DND-41 (cell line): ENCODE data around the gene SCAF8.

ENCODE experiments used
- ATAC-seq: fragments of 200-7000 bp; cut with Tn5 transposase; 3 replicates; pipeline ENCODE4 v1.9.1; 2021; ENCODE audit warnings: low read depth; ENCODE audit not compliant: insufficient read depth
- DNase-seq: peaks from one replicate; pipeline ENCODE4 v3.0.0-alpha.2; 2020
- H2AFZ ChIP-seq: 2 replicates; pipeline ENCODE4 v1.6.0; 2012; ENCODE audit warnings: low read depth, low read length
- H3K27ac ChIP-seq: 2 replicates; pipeline ENCODE4 v1.5.1; 2012; ENCODE audit warnings: low read length, inconsistent platforms
- H3K27me3 ChIP-seq: fragments of 200-600 bp; sonication (generic); 2 replicates; pipeline ENCODE4 v1.6.0; 2012; ENCODE audit warnings: low read length, mild to moderate bottlenecking, inconsistent platforms; ENCODE audit not compliant: insufficient read depth, poor library complexity
- H3K36me3 ChIP-seq: 2 replicates; pipeline ENCODE4 v1.5.1; 2012; ENCODE audit warnings: low read length, inconsistent platforms; ENCODE audit not compliant: insufficient read depth
- H3K4me1 ChIP-seq: 2 replicates; pipeline ENCODE4 v1.5.1; 2012; ENCODE audit warnings: mild to moderate bottlenecking, low read length; ENCODE audit not compliant: insufficient read depth
- H3K4me2 ChIP-seq: 2 replicates; pipeline ENCODE4 v1.6.0; 2012; ENCODE audit warnings: mild to moderate bottlenecking, moderate library complexity, low read length, inconsistent platforms; ENCODE audit not compliant: insufficient read depth
- H3K4me3 ChIP-seq, 2 experiments: fragments of 200-600 bp in 1 of 2; shearing (Covaris generic) in 1 of 2; 2 replicates each; pipeline ENCODE4 v1.5.1; 2012 to 2016; ENCODE audit warnings: inconsistent platforms in 2 of 2, low read length in 2 of 2, mild to moderate bottlenecking in 2 of 2, low read depth in 1 of 2, moderate library complexity in 1 of 2
- H3K79me2 ChIP-seq: 2 replicates; pipeline ENCODE4 v1.6.0; 2012; ENCODE audit warnings: low read length, inconsistent platforms; ENCODE audit not compliant: insufficient read depth
- H3K9ac ChIP-seq: 2 replicates; pipeline ENCODE4 v1.6.0; 2012; ENCODE audit warnings: low read depth, mild to moderate bottlenecking, inconsistent platforms, low read length, moderate library complexity
- H3K9me3 ChIP-seq: 2 replicates; pipeline ENCODE4 v1.5.1; 2012; ENCODE audit warnings: low read length, moderate library complexity, mild to moderate bottlenecking, inconsistent platforms; ENCODE audit not compliant: insufficient read depth, severe bottlenecking
- H4K20me1 ChIP-seq: 2 replicates; pipeline ENCODE4 v1.6.0; 2012; ENCODE audit warnings: low read length; ENCODE audit not compliant: insufficient read depth
- EZH2 ChIP-seq: IDR thresholded peaks from 3 replicates; pipeline ENCODE4 v1.6.1; 2012; ENCODE audit warnings: borderline replicate concordance, low read depth, mild to moderate bottlenecking, moderate library complexity, low read length, inconsistent platforms; ENCODE audit not compliant: severe bottlenecking
- TF ChIP-seq, protein P1 (sequence below): IDR thresholded peaks from 2 replicates; pipeline ENCODE4 v1.5.1; 2012; ENCODE audit warnings: borderline replicate concordance, low read length, moderate library complexity, mild to moderate bottlenecking; ENCODE audit not compliant: poor library complexity, severe bottlenecking; ENCODE audit errors: extremely low read depth

The SCAF8 gene

DNA sequence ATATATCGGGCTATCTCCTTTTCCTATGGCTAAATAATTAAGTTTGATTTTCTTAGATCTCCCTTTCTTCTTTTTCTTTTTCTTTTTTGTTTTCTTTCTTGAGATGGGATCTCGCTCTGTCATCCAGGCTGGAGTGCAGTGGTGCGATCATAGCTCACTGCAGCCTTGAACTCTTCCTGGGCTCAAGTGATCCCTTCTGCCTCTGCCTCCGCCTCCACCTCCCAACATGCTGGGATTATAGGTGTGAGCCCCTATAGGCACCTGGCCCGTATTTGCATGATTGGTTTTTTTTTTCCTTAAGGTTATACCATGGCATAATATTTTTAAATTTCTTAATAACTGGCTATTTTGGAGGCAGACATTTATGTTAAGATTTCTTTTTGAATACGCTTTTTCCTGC lies 106.3 kb downstream of the SCAF8 start:
- no peak overlapping the region for H3K27ac ChIP-seq
- no peak overlapping the region for H3K4me2 ChIP-seq
- DNase-seq (no peak), ATAC-seq (no peak)
- no peak overlapping the region for H3K9ac ChIP-seq
- no peak overlapping the region for H2AFZ ChIP-seq
- TF ChIP-seq EZH2: no peak
- TF ChIP-seq, protein P1, sequence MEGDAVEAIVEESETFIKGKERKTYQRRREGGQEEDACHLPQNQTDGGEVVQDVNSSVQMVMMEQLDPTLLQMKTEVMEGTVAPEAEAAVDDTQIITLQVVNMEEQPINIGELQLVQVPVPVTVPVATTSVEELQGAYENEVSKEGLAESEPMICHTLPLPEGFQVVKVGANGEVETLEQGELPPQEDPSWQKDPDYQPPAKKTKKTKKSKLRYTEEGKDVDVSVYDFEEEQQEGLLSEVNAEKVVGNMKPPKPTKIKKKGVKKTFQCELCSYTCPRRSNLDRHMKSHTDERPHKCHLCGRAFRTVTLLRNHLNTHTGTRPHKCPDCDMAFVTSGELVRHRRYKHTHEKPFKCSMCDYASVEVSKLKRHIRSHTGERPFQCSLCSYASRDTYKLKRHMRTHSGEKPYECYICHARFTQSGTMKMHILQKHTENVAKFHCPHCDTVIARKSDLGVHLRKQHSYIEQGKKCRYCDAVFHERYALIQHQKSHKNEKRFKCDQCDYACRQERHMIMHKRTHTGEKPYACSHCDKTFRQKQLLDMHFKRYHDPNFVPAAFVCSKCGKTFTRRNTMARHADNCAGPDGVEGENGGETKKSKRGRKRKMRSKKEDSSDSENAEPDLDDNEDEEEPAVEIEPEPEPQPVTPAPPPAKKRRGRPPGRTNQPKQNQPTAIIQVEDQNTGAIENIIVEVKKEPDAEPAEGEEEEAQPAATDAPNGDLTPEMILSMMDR: no peak
- no peak overlapping the region for H3K4me3 ChIP-seq
- no peaks in the 10 kb centered on the region for H3K9me3 ChIP-seq
- H3K79me2 ChIP-seq: peaks cover 88% of the 10 kb centered on the region
- no peaks in the 10 kb centered on the region for H3K4me1 ChIP-seq
- peaks cover 27% of the 10 kb centered on the region for H4K20me1 ChIP-seq
- peaks cover 15% of the 10 kb centered on the region; the same call in 1 of the 2 replicates for H3K36me3 ChIP-seq
- H3K27me3 ChIP-seq: no peaks in the 10 kb centered on the region

- Histone ChIP-seq H3K4me1 (no peaks in the 10 kb centered on the region), H3K27me3 (no peaks in the 10 kb centered on the region), H3K36me3 (peaks cover 18% of the 10 kb centered on the region), H4K20me1 (peaks cover 31% of the 10 kb centered on the region), H3K4me2 (no peak overlapping the region), H3K79me2 (peaks cover 89% of the 10 kb centered on the region), H3K27ac (no peak overlapping the region), H3K9me3 (no peaks in the 10 kb centered on the region), H3K9ac (no peak overlapping the region), H3K4me3 (no peak overlapping the region), H2AFZ (no peak overlapping the region)
- TF ChIP-seq EZH2: no peak
- no peak for ATAC-seq
- no peak for DNase-seq
Measured at GRCh38 chr6:154840363-154840762, 107.1 kb downstream of the SCAF8 start.

DNA sequence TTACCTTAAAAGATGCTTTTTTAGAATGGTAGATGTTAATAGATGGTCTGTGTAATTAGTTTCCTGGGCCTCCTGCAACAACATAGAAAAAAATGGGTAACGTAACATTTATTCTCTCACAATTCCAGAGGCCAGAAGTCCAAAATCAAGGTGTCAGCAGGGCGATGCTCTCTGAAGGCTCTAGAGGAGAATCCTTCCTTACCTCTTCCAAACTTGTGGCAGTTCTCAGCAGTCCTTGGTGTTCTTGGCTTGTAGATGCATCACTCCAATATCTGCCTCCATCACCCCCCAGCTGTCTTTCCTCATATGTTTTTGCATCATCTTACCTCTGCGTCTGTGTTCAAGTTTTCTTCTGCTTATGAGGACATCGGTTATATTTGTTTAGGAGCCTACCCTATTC lies 107.9 kb downstream of the SCAF8 start:
- Histone ChIP-seq H3K79me2 (peaks cover 89% of the 10 kb centered on the region), H3K4me3 (no peak overlapping the region), H4K20me1 (peaks cover 35% of the 10 kb centered on the region), H3K27ac (no peak overlapping the region), H3K36me3 (peaks cover 22% of the 10 kb centered on the region), H3K4me2 (no peak overlapping the region), H3K4me1 (no peaks in the 10 kb centered on the region), H3K9ac (no peak overlapping the region), H3K27me3 (no peaks in the 10 kb centered on the region), H3K9me3 (no peaks in the 10 kb centered on the region), H2AFZ (no peak overlapping the region)
- ATAC-seq: no peak
- TF ChIP-seq, protein P1: no peak
- no peak for TF ChIP-seq EZH2
- no peak for DNase-seq

DNA sequence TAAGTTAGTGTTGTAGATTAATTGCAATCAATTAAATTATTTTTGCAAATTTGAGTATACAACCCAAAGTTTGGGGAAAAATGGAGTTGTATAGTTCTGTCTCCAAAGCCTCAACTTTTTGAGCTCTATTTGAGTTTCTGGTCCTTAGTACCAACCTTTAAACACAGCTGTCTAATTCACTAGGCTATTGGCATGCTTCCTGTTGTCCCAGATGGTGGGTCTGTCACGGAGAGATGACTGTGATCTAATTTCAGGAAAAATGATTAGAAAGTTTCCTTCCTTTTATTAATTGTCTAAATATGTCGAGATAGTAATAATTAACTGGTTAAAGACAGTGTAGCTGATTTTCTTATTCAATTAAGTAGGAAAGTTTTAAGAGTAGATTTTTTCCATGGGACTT lies 109.6 kb downstream of the SCAF8 start:
- H3K79me2 ChIP-seq: peaks cover 95% of the 10 kb centered on the region
- TF ChIP-seq, protein P1: no peak
- TF ChIP-seq EZH2: no peak
- H3K27me3 ChIP-seq: no peaks in the 10 kb centered on the region
- H2AFZ ChIP-seq: no peak overlapping the region
- DNase-seq: no peak
- peaks cover 46% of the 10 kb centered on the region for H4K20me1 ChIP-seq
- H3K9ac ChIP-seq: no peak overlapping the region
- H3K27ac ChIP-seq: no peak overlapping the region
- H3K9me3 ChIP-seq: no peaks in the 10 kb centered on the region
- no peak overlapping the region for H3K4me3 ChIP-seq
- no peak for ATAC-seq
- H3K4me2 ChIP-seq: no peak overlapping the region
- H3K4me1 ChIP-seq: no peaks in the 10 kb centered on the region
- H3K36me3 ChIP-seq: peaks cover 33% of the 10 kb centered on the region
